Karpas-422 (cell line): ENCODE data around the gene TPP2. TPM values are rescaled to one million over a fixed set of nuclear protein-coding genes. Genes with fewer than 3 reads are reported as not detected.

ENCODE experiments used
- DNase-seq: peaks from one replicate; pipeline ENCODE4 v3.0.0-alpha.2; 2015
- H2AFZ ChIP-seq: fragments of 200-600 bp; sonication (generic); 2 replicates; pipeline ENCODE4 v1.6.1; 2014; ENCODE audit warnings: antibody characterized with exemption, low read length, mixed read lengths
- H3K27ac ChIP-seq: fragments of 200-600 bp; sonication (generic); 2 replicates; pipeline ENCODE4 v1.5.1; 2014; ENCODE audit warnings: mild to moderate bottlenecking, low read length, moderate library complexity
- H3K27me3 ChIP-seq: fragments of 200-600 bp; sonication (generic); 2 replicates; pipeline ENCODE4 v1.6.1; 2014; ENCODE audit warnings: low read length, mixed read lengths
- H3K36me3 ChIP-seq: fragments of 200-600 bp; sonication (generic); 2 replicates; pipeline ENCODE4 v1.6.1; 2014; ENCODE audit warnings: low read length, mixed read lengths; ENCODE audit not compliant: insufficient read depth
- H3K4me1 ChIP-seq: fragments of 200-600 bp; sonication (generic); 2 replicates; pipeline ENCODE4 v1.6.1; 2014; ENCODE audit warnings: mild to moderate bottlenecking, low read length, mixed read lengths
- H3K4me2 ChIP-seq: fragments of 200-600 bp; sonication (generic); 2 replicates; pipeline ENCODE4 v1.6.1; 2014; ENCODE audit warnings: low read length, low read depth, mild to moderate bottlenecking; ENCODE audit not compliant: poor library complexity, severe bottlenecking
- H3K4me3 ChIP-seq: fragments of 200-600 bp; sonication (generic); 2 replicates; pipeline ENCODE4 v1.5.1; 2014; ENCODE audit warnings: mild to moderate bottlenecking, antibody characterized with exemption, low read length, mixed read lengths
- H3K79me2 ChIP-seq: fragments of 200-600 bp; sonication (generic); 2 replicates; pipeline ENCODE4 v1.6.1; 2014; ENCODE audit warnings: mild to moderate bottlenecking, low read length, mixed read lengths
- H3K9ac ChIP-seq: fragments of 200-600 bp; sonication (generic); 2 replicates; pipeline ENCODE4 v1.6.0; 2014; ENCODE audit warnings: low read length
- H3K9me2 ChIP-seq: fragments of 200-600 bp; sonication (generic), shearing (Covaris generic); replicated peaks from 2 replicates; pipeline ENCODE4 v1.6.0; 2014; ENCODE audit warnings: mild to moderate bottlenecking, low read length, moderate library complexity; ENCODE audit not compliant: insufficient read depth
- H3K9me3 ChIP-seq: fragments of 300-700, 200-600 bp; sonication (generic); 2 replicates; pipeline ENCODE4 v1.6.1; 2014; ENCODE audit warnings: low read length, mixed read lengths
- H4K20me1 ChIP-seq: fragments of 200-600 bp; sonication (generic); 2 replicates; pipeline ENCODE4 v1.6.1; 2014; ENCODE audit warnings: mild to moderate bottlenecking, antibody characterized with exemption, low read length, low read depth; ENCODE audit not compliant: insufficient read depth
- total RNA-seq: library from RNA; depleted of rRNA; stranded (reverse); fragments of >200 nt; shearing (Covaris generic); gene quantifications from 2 replicates; pipeline ENCODE4 v1.2.3, GENCODE V29; 2014; ENCODE audit warnings: low replicate concordance

Gene TPP2
- total RNA-seq, 1 experiment from 2014 or later = 62.2 TPM

GRCh38 chr13:102650444-102650843 is 53.7 kb downstream of the TPP2 start:
- H3K9me3 ChIP-seq = no peaks in the 10 kb centered on the region
- H2AFZ ChIP-seq = no peak overlapping the region
- H3K79me2 ChIP-seq = peaks cover 15% of the 10 kb centered on the region; the same call in 1 of the 2 replicates
- H3K4me1 ChIP-seq = peaks cover 20% of the 10 kb centered on the region
- H3K9ac ChIP-seq = no peak overlapping the region
- H3K36me3 ChIP-seq = peaks cover 76% of the 10 kb centered on the region; the same call in 1 of the 2 replicates
- H3K9me2 ChIP-seq = no peaks in the 10 kb centered on the region
- H3K27me3 ChIP-seq = no peaks in the 10 kb centered on the region
- H3K27ac ChIP-seq = no peak overlapping the region
- no peak for DNase-seq
- H3K4me3 ChIP-seq = no peak overlapping the region
- no peaks in the 10 kb centered on the region for H4K20me1 ChIP-seq
- H3K4me2 ChIP-seq = no peak overlapping the region

- Histone ChIP-seq H3K4me2 (peak overlapping the region; percentile 9), H3K27ac (0 out of 2 replicates have a peak overlapping the region, but pooled peaks have one; percentile 23), H3K79me2 (peaks cover 9% of the 10 kb centered on the region; the same call in 1 of the 2 replicates), H3K36me3 (peaks cover 72% of the 10 kb centered on the region; the same call in 1 of the 2 replicates), H3K4me1 (peaks cover 20% of the 10 kb centered on the region), H3K9ac (no peak overlapping the region), H3K4me3 (no peak overlapping the region), H3K27me3 (no peaks in the 10 kb centered on the region), H3K9me2 (no peaks in the 10 kb centered on the region), H4K20me1 (no peaks in the 10 kb centered on the region), H3K9me3 (no peaks in the 10 kb centered on the region), H2AFZ (no peak overlapping the region)
- DNase-seq = no peak
These were observed 54.6 kb downstream of the TPP2 start for GRCh38 chr13:102651392-102651791.

- H3K27ac ChIP-seq = no peak overlapping the region
- no peak overlapping the region for H3K4me3 ChIP-seq
- peaks cover 9% of the 10 kb centered on the region; the same call in 1 of the 2 replicates for H3K79me2 ChIP-seq
- H3K36me3 ChIP-seq = peaks cover 69% of the 10 kb centered on the region
- no peaks in the 10 kb centered on the region for H3K27me3 ChIP-seq
- no peaks in the 10 kb centered on the region for H3K9me2 ChIP-seq
- H3K9ac ChIP-seq = no peak overlapping the region
- H4K20me1 ChIP-seq = no peaks in the 10 kb centered on the region
- no peak overlapping the region for H2AFZ ChIP-seq
- peaks cover 20% of the 10 kb centered on the region for H3K4me1 ChIP-seq
- DNase-seq = no peak
- no peaks in the 10 kb centered on the region for H3K9me3 ChIP-seq
- H3K4me2 ChIP-seq = no peak overlapping the region
These were observed 55.1 kb downstream of the TPP2 start for GRCh38 chr13:102651892-102652291.

GRCh38 chr13:102654756-102655155 is 58.0 kb downstream of the TPP2 start:
- Histone ChIP-seq H3K9me2 (no peaks in the 10 kb centered on the region), H4K20me1 (no peaks in the 10 kb centered on the region), H3K9ac (no peak overlapping the region), H3K36me3 (peaks cover 70% of the 10 kb centered on the region), H3K27ac (no peak overlapping the region), H3K4me1 (peaks cover 17% of the 10 kb centered on the region), H2AFZ (no peak overlapping the region), H3K27me3 (no peaks in the 10 kb centered on the region), H3K9me3 (no peaks in the 10 kb centered on the region), H3K4me2 (no peak overlapping the region), H3K79me2 (peaks cover 14% of the 10 kb centered on the region; the same call in 1 of the 2 replicates), H3K4me3 (no peak overlapping the region)
- DNase-seq = no peak

GRCh38 chr13:102657630-102658029 is 60.8 kb downstream of the TPP2 start:
- Histone ChIP-seq H3K9me2 (no peaks in the 10 kb centered on the region), H3K79me2 (peaks cover 15% of the 10 kb centered on the region; the same call in 1 of the 2 replicates), H3K4me1 (no peaks in the 10 kb centered on the region), H3K36me3 (peaks cover 68% of the 10 kb centered on the region), H3K4me2 (no peak overlapping the region), H3K27ac (no peak overlapping the region), H3K4me3 (no peak overlapping the region), H3K9me3 (no peaks in the 10 kb centered on the region), H4K20me1 (no peaks in the 10 kb centered on the region), H2AFZ (no peak overlapping the region), H3K27me3 (no peaks in the 10 kb centered on the region), H3K9ac (no peak overlapping the region)
- no peak for DNase-seq

- no peak overlapping the region for H3K4me3 ChIP-seq
- no peak overlapping the region for H3K4me2 ChIP-seq
- H3K27ac ChIP-seq = no peak overlapping the region
- no peaks in the 10 kb centered on the region for H3K9me2 ChIP-seq
- peaks cover 13% of the 10 kb centered on the region; the same call in 1 of the 2 replicates for H3K79me2 ChIP-seq
- no peak for DNase-seq
- H3K27me3 ChIP-seq = no peaks in the 10 kb centered on the region
- H3K9me3 ChIP-seq = no peaks in the 10 kb centered on the region
- no peaks in the 10 kb centered on the region for H4K20me1 ChIP-seq
- no peak overlapping the region for H2AFZ ChIP-seq
- no peak overlapping the region for H3K9ac ChIP-seq
- peaks cover 66% of the 10 kb centered on the region for H3K36me3 ChIP-seq
- no peaks in the 10 kb centered on the region for H3K4me1 ChIP-seq
These were observed 61.9 kb downstream of the TPP2 start for GRCh38 chr13:102658660-102659059.

- peaks cover 68% of the 10 kb centered on the region for H3K36me3 ChIP-seq
- no peaks in the 10 kb centered on the region for H3K9me3 ChIP-seq
These were observed 62.5 kb downstream of the TPP2 start for GRCh38 chr13:102659168-102659713.

GRCh38 chr13:102667023-102667422 is 70.2 kb downstream of the TPP2 start:
- Histone ChIP-seq H3K4me1 (no peaks in the 10 kb centered on the region), H4K20me1 (no peaks in the 10 kb centered on the region), H3K27ac (no peak overlapping the region), H3K27me3 (no peaks in the 10 kb centered on the region), H3K4me2 (no peak overlapping the region), H3K4me3 (no peak overlapping the region), H3K9me2 (no peaks in the 10 kb centered on the region), H3K9ac (no peak overlapping the region), H2AFZ (no peak overlapping the region), H3K9me3 (no peaks in the 10 kb centered on the region), H3K79me2 (no peaks in the 10 kb centered on the region), H3K36me3 (peaks cover 58% of the 10 kb centered on the region)
- no peak for DNase-seq

More at GRCh38 chr13:102659168-102659713, 62.5 kb downstream of the TPP2 start:
- Histone ChIP-seq H3K79me2 (peaks cover 13% of the 10 kb centered on the region; the same call in 1 of the 2 replicates), H4K20me1 (no peaks in the 10 kb centered on the region), H3K27ac (no peak overlapping the region), H3K9me2 (no peaks in the 10 kb centered on the region), H3K4me3 (no peak overlapping the region), H3K27me3 (no peaks in the 10 kb centered on the region), H3K4me2 (no peak overlapping the region), H2AFZ (no peak overlapping the region), H3K9ac (no peak overlapping the region), H3K4me1 (no peaks in the 10 kb centered on the region)
- DNase-seq = no peak
